HL-60 (cell line): ENCODE data around the gene CXCL16.
"Not testable (repeated sequence)": the region's sequence is repeated elsewhere in the genome, so short reads cannot be mapped to it uniquely, and the experiment has no call there.

Experiments used
- DNase-seq, 2 experiments: peaks; one replicate each; pipeline ENCODE4 v3.0.0-alpha.2; 2010 to 2020; ENCODE audit warnings: low read depth in 1 of 2, low spot score in 1 of 2
- H3K27ac ChIP-seq: fragments of 250-450 bp; sonication (Bioruptor Pico); replicated peaks from 2 replicates; pipeline ENCODE4 v1.5.1; 2020; ENCODE audit warnings: mild to moderate bottlenecking, moderate library complexity
- H3K27me3 ChIP-seq: fragments of 250-450 bp; sonication (Bioruptor Pico); 2 replicates; pipeline ENCODE4 v1.5.1; 2021; ENCODE audit warnings: mild to moderate bottlenecking, moderate library complexity; ENCODE audit not compliant: insufficient read depth, poor library complexity, severe bottlenecking
- H3K4me3 ChIP-seq: replicated peaks from 2 replicates; pipeline ENCODE4 v1.5.1; 2011; ENCODE audit warnings: mild to moderate bottlenecking, control low read depth, low read length; ENCODE audit not compliant: insufficient read depth
- GABPA ChIP-seq: IDR thresholded peaks from 2 replicates; pipeline ENCODE4 v1.6.1; 2012; ENCODE audit warnings: low read depth
- POLR2AphosphoS5 ChIP-seq: IDR thresholded peaks from 2 replicates; pipeline ENCODE4 v1.6.1; 2012; ENCODE audit warnings: low read depth
- REST ChIP-seq: IDR thresholded peaks from 2 replicates; pipeline ENCODE4 v1.6.1; 2012; ENCODE audit warnings: low read depth; ENCODE audit not compliant: insufficient replicate concordance
- SPI1 ChIP-seq: IDR thresholded peaks from 2 replicates; pipeline ENCODE4 v1.6.1; 2012; ENCODE audit warnings: low read depth, mild to moderate bottlenecking, borderline replicate concordance
- TF ChIP-seq, protein P1 (sequence below): IDR thresholded peaks from one replicate; pipeline ENCODE4 v1.5.1; 2011; ENCODE audit warnings: low read length, control low read depth, inconsistent platforms; ENCODE audit not compliant: insufficient read depth

Gene CXCL16

DNA sequence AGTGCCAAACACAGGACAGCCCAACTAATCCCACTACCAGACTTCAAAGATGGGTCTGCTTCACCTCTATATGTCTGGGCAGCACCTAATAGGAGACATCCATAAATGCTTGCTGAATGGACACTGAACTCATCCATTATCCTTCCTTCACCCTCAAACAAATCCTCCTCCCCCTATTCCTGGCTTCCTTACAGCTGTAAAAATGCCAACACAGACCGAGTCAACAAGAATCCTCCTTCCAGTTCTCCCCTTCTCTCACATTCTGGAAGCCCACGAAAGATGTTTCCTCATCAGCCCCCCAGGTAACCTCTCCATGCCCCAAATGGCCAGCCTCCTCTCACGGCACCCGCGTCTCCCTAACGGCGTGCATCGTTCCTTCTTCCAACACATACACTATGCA is 48.0 kb downstream of the CXCL16 start:
- TF ChIP-seq, protein P1, sequence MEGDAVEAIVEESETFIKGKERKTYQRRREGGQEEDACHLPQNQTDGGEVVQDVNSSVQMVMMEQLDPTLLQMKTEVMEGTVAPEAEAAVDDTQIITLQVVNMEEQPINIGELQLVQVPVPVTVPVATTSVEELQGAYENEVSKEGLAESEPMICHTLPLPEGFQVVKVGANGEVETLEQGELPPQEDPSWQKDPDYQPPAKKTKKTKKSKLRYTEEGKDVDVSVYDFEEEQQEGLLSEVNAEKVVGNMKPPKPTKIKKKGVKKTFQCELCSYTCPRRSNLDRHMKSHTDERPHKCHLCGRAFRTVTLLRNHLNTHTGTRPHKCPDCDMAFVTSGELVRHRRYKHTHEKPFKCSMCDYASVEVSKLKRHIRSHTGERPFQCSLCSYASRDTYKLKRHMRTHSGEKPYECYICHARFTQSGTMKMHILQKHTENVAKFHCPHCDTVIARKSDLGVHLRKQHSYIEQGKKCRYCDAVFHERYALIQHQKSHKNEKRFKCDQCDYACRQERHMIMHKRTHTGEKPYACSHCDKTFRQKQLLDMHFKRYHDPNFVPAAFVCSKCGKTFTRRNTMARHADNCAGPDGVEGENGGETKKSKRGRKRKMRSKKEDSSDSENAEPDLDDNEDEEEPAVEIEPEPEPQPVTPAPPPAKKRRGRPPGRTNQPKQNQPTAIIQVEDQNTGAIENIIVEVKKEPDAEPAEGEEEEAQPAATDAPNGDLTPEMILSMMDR, result no peak
- no peak for TF ChIP-seq SPI1
- no peak for TF ChIP-seq GABPA
- no peak for TF ChIP-seq REST
- no peak for TF ChIP-seq POLR2AphosphoS5
- DNase-seq, result no peak
- H3K27ac ChIP-seq, result no peak overlapping the region

GRCh38 chr17:4690745-4691144 is 49.0 kb downstream of the CXCL16 start:
- no peak for DNase-seq
- Histone ChIP-seq H3K27ac (no peak overlapping the region), H3K4me3 (no peak overlapping the region), H3K27me3 (no peaks in the 10 kb centered on the region)
- TF ChIP-seq, protein P1, result no peak
- TF ChIP-seq GABPA, result no peak
- no peak for TF ChIP-seq REST

More for the DNA sequence above, 48.0 kb downstream of the CXCL16 start:
- Histone ChIP-seq H3K4me3 (no peak overlapping the region), H3K27me3 (no peaks in the 10 kb centered on the region)

DNA sequence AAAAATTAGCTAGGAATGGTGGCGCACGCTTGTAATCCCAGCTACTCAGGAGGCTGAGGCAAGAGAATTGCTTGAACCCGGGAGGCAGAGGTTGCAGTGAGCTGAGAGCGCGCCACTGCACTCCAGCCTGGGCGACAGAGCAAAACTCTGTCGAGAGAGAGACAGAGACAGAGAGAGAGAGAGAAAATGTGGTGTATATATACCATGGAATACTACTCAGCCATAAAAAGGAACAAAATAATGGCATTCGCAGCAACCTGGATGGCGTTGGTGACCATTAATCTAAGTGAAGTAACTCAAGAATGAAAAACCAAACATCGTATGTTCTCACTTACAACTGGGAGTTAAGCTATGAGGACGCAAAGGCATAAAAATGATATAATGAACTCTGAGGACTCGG is 49.9 kb downstream of the CXCL16 start:
- H3K27me3 ChIP-seq, H3K4me3 ChIP-seq, DNase-seq, H3K27ac ChIP-seq: not testable (repeated sequence)

GRCh38 chr17:4683739-4684138 is 56.0 kb downstream of the CXCL16 start:
- not testable (repeated sequence) for H3K27ac ChIP-seq, H3K27me3 ChIP-seq, H3K4me3 ChIP-seq, DNase-seq
